HG03280 (cell line): ENCODE data around the gene FER1L5.

ENCODE experiments used
- ATAC-seq: cut with Tn5 transposase; IDR thresholded peaks from one replicate; pipeline ENCODE4 v1.9.1; 2021; ENCODE audit warnings: mild to moderate bottlenecking, moderate library complexity; ENCODE audit not compliant: unreplicated experiment

The FER1L5 gene

DNA sequence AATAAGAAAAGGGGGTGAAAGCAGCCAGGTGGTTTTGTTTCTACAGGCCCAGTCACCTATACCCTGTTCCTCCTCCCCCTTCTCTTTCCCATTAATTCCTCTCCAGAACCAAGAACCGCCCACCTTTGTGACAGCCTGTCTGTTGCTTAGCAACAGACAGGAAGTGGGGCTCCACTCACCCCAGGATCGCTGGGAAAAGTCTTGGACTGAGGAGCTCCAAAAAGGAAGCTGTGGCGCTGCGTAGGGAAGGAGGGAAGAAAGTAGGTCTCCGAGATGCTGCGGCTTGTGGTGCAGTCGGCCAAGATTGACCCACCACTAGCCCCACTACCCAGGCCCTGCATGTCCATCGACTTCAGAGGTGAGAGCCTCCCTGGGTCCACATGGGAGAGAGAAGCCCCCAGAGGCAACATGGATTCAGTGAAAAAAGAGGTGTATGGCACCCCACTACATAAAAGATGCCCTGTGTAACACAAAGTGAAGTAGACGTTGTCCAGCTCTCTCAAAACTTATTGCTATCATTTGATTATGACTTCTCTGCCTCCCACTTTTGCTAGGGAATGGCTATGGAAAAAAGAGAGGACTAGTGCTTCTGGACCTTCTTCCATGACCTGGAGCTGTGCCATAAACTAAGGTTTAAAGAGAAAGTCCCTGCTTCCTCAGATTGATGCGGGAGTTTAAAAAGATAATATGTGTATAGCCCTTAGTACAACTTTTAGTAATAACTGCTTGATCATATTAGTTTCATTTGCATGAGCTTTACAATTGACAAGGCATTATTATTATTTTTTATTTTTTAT is at the start of gene FER1L5:
TSS of gene FER1L5 (plus strand) at position 201 of the 797 bp plus-strand sequence. CDS start at position 274, 73 bp downstream.
- no peak for ATAC-seq

DNA sequence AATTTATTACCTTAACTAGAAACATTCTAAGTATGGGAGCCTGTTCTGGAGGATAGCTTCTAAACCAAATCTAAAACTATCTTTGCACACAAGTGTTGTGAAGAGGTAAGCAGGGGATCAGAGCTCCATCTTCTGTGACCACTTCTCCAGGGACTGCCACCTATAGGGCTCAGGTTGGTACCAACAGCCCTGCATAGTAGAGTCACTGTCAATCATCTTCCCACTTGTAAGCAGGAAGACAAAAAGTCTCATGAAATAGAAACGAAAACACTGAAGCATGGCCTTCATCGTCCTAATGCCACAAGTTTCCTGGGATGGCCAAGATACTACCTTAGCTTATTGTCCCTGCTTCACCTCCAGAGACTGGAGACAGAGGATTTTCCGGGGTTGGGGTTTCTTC is 48.3 kb upstream of the FER1L5 start:
- no peak for ATAC-seq

DNA sequence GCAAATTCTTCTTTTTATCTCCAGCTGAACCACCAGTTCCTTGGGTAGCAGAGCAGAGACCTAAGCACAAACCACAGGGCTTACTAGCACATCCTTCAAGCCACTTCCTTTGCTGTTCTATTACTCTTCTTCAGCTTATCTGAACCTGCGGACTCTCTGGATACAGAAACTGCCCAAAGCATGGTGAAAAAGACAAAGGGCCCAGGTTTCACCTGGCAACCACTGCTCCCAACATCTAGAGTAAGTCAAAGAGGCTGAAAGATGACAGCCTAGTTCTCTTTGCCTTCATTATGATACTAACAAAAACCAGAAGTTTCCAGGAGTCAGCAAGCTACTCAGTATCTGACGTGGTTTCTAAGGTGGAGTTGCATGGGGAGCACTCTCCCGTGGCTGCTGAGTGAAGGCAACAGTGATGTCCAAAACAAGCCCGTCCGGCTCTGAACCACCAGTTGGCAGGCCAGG is 47.8 kb upstream of the FER1L5 start:
- no peak for ATAC-seq

DNA sequence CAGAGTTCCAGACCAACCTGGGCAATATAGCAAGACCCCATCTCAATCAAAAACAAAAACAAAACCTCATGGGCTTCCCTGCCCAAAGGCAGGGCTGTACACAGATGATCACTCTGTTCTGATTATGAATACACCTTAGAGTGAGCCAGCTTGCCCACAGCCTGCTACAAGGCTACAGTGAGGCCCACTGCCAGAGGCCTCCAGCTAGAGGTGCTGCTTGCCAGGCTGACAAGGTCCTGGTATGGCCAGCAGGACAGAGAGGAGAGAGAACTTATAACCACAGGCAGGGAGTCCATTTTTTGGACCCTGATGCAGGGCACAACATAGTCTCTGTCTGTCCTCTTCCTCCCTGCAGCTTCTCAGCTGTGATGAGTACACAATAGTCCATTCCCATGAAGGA is 46.0 kb upstream of the FER1L5 start:
- ATAC-seq, result no peak

DNA sequence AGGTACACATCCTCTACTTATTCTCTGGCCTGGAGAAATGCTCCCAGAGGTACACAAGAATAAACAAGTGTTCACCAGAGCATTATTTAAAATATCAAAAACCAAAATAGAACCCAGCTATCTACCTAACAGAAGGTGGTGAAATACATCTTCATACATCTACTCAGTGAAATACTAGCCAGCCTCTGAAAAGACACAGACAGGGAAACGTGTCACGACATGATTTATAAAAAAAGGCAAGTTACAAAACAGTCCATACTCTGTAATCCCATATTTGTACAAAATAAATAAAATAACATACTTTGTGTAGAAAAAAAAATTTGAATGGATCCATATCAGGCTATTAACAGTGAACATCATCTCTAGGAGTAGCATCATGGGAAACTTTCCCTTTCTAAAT is 42.6 kb upstream of the FER1L5 start:
- no peak for ATAC-seq

DNA sequence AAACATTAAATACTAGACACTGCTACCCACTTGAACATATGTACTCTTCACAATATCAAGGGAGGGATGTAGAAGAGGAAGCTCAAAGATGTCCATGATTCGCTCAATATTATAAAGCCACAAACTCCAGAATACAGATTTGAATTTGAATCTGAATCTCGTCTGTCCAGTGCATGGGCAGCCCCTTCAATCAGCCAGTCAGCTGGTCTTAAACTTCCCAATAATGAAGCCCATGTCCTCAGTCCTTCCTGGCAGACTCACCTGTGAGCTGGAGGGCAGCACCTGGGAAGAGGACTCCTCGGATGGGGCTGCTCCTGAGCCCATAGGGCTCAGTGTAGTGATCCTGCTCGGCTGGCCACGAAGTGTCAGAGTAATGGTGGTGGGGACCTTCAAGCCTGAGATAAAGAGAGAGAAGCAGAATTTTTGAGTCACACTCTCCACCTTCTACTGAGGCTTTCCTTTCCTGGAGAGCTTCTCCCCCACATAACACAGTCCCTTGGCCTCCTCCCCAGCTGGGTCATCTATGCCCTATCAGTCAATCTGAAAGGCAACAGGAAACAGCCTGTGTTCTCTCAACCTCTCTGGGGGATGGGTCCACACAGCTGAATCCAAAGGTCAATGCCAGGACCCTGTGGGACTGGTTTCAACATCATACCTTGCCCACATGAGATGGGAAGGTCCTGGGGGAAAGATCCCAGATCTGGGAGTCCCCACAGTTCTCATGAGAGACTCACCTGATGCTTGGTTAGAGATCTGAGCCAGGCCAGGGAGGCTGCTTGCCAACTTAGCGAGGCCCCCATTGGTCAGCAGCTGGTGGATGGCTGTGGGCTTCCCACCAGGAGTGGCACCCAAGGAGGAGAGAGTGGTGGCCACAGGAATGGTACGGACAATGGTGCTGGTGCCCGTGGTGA is 40.9 kb upstream of the FER1L5 start:
- no peak for ATAC-seq

DNA sequence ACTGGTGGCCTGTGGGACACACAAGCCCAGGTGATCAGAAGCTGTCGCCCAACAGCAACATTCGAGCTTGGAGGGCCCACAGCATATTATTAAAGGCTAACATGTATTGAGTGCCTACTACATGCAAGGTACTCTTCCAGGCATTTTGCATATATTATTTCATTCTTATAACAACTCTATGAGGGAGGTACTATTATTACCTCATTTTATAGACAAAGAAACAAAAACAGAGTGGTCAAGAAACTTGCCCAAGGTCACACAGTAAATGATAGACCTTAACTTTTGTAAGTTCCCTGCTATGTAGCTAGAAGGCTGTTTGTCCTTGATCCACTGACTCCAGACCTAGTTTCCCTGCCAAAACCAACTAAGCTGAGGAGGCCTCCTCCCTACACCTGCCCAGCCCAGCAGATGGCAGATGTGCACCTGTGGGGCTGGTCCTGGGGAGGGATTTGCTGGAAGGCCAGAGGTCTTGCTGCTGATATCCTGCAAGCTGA is 40.2 kb upstream of the FER1L5 start:
- no peak for ATAC-seq

DNA sequence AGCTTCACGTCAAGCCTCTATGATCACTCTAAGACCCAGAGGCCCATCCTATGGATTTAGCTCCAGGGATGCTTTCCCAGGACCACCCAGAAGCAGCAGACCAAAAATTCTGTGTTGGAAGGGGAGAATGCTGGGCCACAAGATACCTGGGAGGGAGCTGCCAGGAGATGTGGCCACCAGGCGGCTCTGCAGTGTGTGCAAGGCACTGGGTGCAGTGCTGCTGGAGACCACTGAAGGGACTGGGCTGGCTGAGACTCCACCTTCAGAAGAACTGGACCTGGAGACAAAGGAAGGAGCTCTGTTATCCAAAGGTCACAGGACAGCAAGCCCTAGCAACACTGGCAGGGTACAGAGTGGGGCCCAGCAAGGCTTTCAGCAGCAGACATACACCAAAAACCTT is 38.5 kb upstream of the FER1L5 start:
- ATAC-seq, result no peak

DNA sequence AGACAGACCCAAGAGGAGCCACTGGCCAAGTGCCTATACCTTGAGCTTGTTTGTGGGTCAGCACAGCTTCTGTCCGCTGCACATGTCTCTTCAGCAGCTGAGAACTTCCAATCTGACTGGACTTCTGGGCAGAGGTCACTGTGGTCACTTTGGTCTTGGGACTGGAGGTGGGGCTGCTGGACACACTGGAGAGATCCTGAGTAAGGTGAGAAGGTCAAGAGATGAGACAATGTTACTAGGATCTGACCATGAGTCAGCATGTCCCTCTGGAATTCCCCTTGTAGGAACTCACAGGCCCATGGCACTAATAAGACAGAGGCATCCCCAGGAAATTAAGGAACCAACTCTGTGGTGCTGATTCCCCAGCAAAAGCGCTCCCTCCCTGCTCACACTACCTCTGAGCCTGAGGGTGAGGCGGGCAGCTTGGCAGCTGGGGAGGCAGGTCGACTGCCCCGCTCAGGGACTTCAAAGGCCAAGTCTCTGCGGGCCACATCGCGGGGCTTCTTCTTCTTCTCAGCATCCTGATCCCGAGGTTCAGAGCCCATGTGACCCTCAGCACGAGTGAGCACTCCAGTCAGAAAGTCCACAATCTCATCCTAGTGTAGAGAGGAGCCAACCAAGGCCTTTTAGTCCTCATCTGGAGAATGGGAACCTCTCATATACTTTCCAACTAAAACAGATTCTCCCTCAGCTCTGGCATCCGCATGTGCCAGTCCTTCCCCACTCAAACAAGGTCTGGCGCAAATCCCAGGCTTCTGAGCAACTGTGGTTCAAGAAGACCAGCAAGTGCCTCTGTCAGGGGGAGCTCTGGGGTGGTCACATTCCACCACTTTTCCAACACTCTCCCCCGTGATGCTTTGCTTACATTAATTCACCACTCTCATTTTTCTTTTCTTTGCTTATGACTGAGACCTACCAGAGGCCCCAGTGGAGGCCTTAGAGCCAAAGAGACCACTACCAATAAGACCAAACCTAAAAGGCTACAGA is 33.8 kb upstream of the FER1L5 start:
- no peak for ATAC-seq

DNA sequence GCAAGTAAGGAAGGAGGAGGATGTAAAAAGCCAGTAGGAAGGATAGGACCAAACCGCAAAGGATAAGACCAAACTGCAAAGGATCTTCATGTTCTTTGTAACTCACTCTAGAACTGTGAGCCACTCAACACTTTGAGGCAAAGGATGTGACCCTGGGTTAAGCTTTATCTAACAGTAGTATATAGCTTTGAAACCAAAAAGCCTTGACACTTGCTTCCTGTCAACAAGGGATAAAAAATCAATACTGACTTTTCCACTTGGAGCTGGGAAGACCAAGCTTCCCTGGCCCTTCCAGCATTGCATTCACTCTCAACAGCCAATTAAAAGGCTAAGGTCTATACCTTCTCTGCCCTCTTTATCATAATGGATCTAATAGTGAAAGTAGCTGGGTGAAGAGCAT is 26.4 kb upstream of the FER1L5 start:
- ATAC-seq, result no peak

DNA sequence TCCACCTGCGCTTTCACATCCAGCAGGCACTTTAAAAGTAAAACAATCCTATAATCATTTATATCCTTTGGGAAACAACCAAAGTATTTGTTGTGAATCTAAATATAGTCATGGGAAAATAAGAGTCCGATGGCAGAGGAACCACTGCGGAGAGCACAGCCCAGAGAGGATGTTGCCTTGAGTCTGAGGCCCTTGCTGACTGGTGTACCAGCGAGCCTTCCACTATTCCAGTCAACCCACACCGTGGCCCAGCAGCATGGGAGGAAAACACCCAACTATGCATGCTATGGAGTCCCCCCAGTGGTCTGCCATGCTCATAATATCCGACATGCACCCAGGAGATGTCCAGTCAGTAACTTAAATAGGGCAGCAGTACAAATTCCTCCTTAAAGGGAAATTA is 26.0 kb upstream of the FER1L5 start:
- ATAC-seq, result no peak

DNA sequence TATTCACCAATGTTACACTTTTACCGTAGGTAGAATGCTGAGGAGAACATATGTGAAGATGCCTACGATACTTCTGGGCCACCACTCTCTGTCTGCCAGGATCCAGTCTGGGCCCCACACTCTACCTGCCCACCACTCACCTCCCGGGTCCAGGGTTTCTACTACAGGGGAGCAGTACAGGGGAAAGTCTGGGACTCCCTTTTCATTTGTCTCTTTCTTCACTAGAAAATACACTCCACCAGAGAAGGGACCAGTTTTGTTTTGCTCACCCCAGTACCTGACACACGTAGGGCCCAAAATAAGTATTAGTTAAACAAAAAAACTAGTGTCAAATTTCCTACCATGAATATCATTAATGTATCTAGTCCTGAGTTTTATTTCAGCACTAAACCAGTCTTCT is 25.6 kb upstream of the FER1L5 start:
- no peak for ATAC-seq

DNA sequence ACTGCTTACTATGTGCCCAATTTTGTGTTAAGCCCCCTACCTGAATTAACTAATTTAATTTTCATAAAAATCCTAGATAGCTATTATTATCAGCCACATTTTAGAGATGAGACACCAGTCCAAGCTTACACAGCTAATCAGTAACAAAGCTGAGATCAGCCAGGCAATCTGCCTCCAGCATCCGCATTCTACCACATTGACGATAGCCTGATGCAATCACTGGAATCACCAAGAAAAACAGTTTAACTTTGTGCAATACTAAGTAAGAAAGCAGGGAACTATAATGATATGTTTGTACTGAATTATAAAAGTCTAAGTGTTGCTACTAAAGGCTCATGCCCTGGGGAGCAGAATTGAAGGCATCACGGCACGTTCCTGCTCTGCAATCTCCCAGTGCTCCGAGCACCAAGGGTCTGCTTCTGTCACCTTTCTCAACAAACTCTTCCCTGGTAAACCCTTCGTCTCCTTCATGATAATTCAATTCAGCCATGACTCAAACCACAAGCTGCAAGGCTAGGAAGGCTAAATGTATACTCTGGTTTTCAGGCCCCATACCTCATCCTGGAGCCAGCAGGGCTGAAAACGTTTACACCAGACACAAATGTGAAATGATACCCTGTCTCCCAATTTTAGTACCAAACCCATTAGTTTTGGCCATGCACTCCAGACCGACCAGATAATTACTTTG is 23.8 kb upstream of the FER1L5 start:
- no peak for ATAC-seq

DNA sequence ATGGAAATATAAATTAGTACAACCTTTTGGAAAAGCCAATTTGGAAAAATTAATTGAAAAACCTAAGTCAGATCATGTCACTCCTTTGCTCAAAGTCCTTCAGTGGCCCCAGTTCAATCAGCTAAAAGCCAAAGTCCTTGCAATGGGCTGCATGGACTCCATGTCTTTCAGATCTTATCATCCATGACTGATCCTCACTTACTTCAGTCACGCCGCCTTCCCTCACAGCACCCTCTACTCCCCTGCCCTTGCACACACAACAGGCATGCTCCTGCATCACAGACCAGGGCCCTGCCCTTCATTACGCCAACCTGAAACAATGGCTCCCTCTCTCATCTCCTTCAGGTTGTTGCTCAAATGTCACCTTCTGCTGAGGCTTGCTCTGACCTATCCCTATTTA is 20.0 kb upstream of the FER1L5 start:
- no peak for ATAC-seq

DNA sequence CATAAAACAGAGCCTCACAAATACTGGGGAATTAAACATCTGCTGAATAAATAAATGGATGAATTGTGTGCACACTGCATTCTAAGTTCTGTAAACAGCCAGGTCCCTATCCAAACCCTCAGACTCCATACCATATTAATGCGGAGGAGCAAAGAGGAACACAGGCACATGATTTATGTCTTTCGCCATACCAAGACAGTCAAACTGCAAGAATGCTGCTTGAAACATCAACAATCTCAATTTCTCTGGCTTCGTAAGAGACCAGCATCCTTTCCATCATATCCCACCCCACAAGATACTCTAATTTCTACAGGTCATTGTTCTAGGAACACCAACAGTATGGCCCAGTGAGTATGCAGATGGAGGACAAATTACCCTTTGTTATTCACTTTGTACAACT is 19.4 kb upstream of the FER1L5 start:
- no peak for ATAC-seq

DNA sequence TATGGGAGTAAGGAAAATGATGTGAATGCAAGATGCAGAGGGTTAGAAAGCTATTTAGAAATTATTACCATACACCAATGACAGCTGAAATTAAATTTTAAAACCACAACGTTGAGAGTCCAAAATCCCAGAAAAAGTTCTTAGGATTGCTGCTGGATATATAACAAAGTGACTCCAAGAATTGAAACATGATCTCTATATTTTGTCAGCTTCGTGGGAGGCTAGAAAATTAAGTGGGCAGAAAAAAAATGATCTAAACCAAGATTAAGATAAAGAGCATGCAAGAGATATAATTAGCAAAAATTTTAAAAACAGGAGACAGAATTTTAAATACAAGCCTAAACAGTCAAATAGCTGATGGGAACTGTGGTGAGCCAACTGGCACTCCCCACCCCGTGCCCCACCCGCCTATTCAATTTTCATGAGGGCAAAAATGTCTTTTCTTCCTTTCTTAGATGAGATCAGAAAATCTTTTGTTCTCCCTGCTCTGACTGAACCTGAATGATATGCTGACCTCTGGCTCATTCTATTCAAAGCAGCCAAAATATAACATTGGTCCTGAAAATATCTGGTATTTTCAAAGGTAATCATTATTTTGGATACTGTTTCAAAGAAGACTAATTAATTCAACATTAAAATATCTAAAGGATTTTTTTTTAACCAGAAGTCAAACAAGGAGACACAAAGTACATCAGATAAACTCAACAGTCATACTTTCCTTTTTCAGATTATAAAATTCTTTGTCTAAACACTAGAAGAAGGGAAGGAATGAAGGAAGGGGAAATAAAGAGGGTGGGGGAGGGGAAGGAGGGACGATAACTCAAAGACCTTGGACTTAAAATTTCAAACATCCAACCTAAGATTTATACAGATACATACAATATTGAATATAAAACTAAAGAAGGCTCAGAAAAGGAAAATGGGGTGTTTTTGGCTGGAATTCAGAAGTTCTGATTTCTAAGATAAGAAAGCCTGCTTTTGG is 16.7 kb upstream of the FER1L5 start:
- no peak for ATAC-seq

DNA sequence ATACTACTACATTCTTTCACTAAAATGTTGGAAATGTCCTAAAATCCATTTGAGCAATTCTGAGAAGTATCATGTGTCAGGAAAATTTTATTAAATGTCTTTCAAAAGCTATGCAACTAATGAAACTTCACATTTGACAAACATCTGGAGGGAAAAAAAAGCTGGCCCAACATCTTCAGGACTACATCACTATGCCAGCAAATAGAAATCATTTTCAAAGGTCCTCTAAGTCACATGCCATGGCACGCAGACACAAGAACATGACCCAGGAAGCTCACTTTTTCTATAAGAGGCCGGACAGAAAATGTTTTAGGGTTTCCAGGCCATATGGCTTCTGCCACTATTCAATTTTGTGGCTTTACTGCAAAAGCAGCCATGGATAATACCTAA is 16.0 kb upstream of the FER1L5 start:
- ATAC-seq, result no peak

DNA sequence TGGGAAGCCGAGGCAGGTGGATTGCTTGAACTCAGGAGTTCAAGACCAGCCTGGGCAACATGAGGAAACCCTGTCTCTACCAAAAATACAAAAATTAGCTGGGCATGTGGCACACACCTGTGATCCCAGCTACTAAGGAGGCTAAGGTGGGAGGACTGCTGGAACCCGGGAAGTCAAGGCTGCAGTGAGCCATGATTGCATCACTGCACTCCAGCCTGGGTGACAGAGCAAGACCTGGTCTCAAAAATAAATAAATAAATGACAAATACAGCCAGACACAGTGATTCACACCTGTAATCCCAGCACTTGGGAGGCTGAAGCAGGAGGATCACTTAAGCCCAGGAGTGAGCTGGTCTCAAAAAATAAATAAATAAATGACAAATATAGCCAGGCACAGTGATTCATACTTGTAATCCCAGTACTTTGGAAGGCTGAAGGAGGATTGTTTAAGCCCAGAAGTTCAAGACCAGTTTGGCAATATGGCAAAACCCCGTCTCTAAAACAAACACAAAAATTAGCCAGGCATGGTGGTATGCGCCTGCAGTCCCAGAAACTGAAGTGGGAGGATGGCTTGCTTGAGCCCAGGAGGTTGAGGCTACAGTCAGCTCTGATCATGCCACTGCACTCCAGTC is 10.6 kb upstream of the FER1L5 start:
- ATAC-seq, result no peak
